GM23248 (cell line): ENCODE data around the gene GALE. TPM values are rescaled to one million over a fixed set of nuclear protein-coding genes. Genes with fewer than 3 reads are reported as not detected.

Source experiments
- DNase-seq: peaks from one replicate; pipeline ENCODE4 v3.0.0-alpha.2; 2015
- H2AFZ ChIP-seq: fragments of 200-600 bp; sonication (generic); 2 replicates; pipeline ENCODE4 v1.6.1; 2016; ENCODE audit warnings: antibody characterized with exemption
- H3F3A ChIP-seq: fragments of 200-600 bp; sonication (generic); 2 replicates; pipeline ENCODE4 v1.6.1; 2016; ENCODE audit warnings: mild to moderate bottlenecking, antibody characterized with exemption, mixed run types; ENCODE audit not compliant: insufficient read depth
- H3K27ac ChIP-seq: fragments of 200-600 bp; sonication (generic); 2 replicates; pipeline ENCODE4 v1.5.1; 2016; ENCODE audit warnings: mild to moderate bottlenecking
- H3K27me3 ChIP-seq: fragments of 200-600 bp; sonication (generic); replicated peaks from 2 replicates; pipeline ENCODE4 v1.6.1; 2016; ENCODE audit warnings: mild to moderate bottlenecking; ENCODE audit not compliant: insufficient read depth
- H3K36me3 ChIP-seq: fragments of 200-600 bp; sonication (generic); 2 replicates; pipeline ENCODE4 v1.6.1; 2016; ENCODE audit warnings: low read depth, mild to moderate bottlenecking
- H3K4me1 ChIP-seq: fragments of 200-600 bp; sonication (generic); 2 replicates; pipeline ENCODE4 v1.6.1; 2016; ENCODE audit warnings: mild to moderate bottlenecking; ENCODE audit not compliant: insufficient read depth
- H3K4me2 ChIP-seq: fragments of 200-600 bp; sonication (generic); one replicate; pipeline ENCODE4 v1.6.1; 2016; ENCODE audit warnings: mild to moderate bottlenecking; ENCODE audit not compliant: unreplicated experiment
- H3K4me3 ChIP-seq: fragments of 200-600 bp; sonication (generic); 2 replicates; pipeline ENCODE4 v1.5.1; 2016; ENCODE audit warnings: mild to moderate bottlenecking
- H3K79me2 ChIP-seq: fragments of 200-600 bp; sonication (generic); 2 replicates; pipeline ENCODE4 v1.6.1; 2016; ENCODE audit warnings: mild to moderate bottlenecking; ENCODE audit not compliant: insufficient read depth
- H3K9ac ChIP-seq: fragments of 200-600 bp; sonication (generic); 2 replicates; pipeline ENCODE4 v1.6.1; 2016; ENCODE audit warnings: mild to moderate bottlenecking
- H3K9me2 ChIP-seq: fragments of 200-600 bp; sonication (generic); 2 replicates; pipeline ENCODE4 v1.6.1; 2016; ENCODE audit warnings: mixed run types, mild to moderate bottlenecking, moderate library complexity; ENCODE audit not compliant: insufficient read depth
- H3K9me3 ChIP-seq: fragments of 200-600 bp; sonication (generic); one replicate; pipeline ENCODE4 v1.6.1; 2017; ENCODE audit warnings: low read depth
- H4K20me1 ChIP-seq: fragments of 200-600 bp; sonication (generic); 2 replicates; pipeline ENCODE4 v1.6.0; 2016; ENCODE audit not compliant: insufficient read depth
- EZH2 ChIP-seq: fragments of 200-600 bp; sonication (generic); IDR thresholded peaks from 2 replicates; pipeline ENCODE4 v1.6.1; 2018; ENCODE audit warnings: antibody characterized with exemption, mild to moderate bottlenecking; ENCODE audit not compliant: insufficient read depth, poor library complexity, severe bottlenecking
- EZH2phosphoT487 ChIP-seq: fragments of 200-600 bp; sonication (generic); IDR thresholded peaks from 2 replicates; pipeline ENCODE4 v1.6.1; 2018; ENCODE audit warnings: antibody characterized with exemption, moderate library complexity, mild to moderate bottlenecking, low read depth; ENCODE audit not compliant: insufficient read depth
- WGBS, 2 experiments: methylation state at CpG; one replicate each; pipeline ENCODE4 v1.1.6; 2015 to 2017; ENCODE audit warnings: low lambda C conversion rate in 2 of 2, low coverage in 1 of 2; ENCODE audit errors: missing lambda C conversion rate in 2 of 2; 5-methylcytosine and 5-hydroxymethylcytosine counted together
- in situ Hi-C: fragments of 300-500 bp; cut with MboI; formaldehyde crosslinking; loops from 2 replicates; pipeline ENCODE4 v1.15.0; 2020
- polyA plus RNA-seq: library from polyadenylated mRNA; unstranded; fragments of >200 nt; fragmentation: Nextera tagmentation; extraction: Ambion mirVana; gene quantifications from 2 replicates; pipeline ENCODE4 v1.2.1, GENCODE V29; 2016
- total RNA-seq: library from RNA; depleted of rRNA; stranded (reverse); fragments of >200 nt; shearing (Covaris generic); gene quantifications from 2 replicates; pipeline ENCODE4 v1.2.3, GENCODE V29; 2014

The GALE gene
- total and polyA plus RNA-seq, 2 experiments from 2014 or later: 20.9 to 23.5 TPM

GRCh38 chr1:23777979-23778814 is 22.4 kb downstream of the GALE start, which contains the start of gene PITHD1:
PITHD1 (plus strand) TSS chr1:23778418; CDS start chr1:23778516, 98 bp downstream.
- no peak for TF ChIP-seq EZH2

GRCh38 chr1:23776217-23776616 is 24.3 kb downstream of the GALE start:
- H3F3A ChIP-seq: peaks cover 22% of the 10 kb centered on the region
- no peak overlapping the region for H3K4me3 ChIP-seq
- H2AFZ ChIP-seq: no peak overlapping the region
- no peaks in the 10 kb centered on the region for H3K9me3 ChIP-seq
- H3K4me1 ChIP-seq: peaks cover 22% of the 10 kb centered on the region
- H3K79me2 ChIP-seq: peaks cover 55% of the 10 kb centered on the region
- H3K27me3 ChIP-seq: no peaks in the 10 kb centered on the region
- no peak overlapping the region for H3K4me2 ChIP-seq
- H3K9me2 ChIP-seq: no peaks in the 10 kb centered on the region
- H3K9ac ChIP-seq: no peak overlapping the region
- H3K27ac ChIP-seq: no peak overlapping the region
- TF ChIP-seq EZH2phosphoT487 (no peak), EZH2 (no peak)
- WGBS, 2 experiments: 74 to 75% methylated on average over 2 of the region's 2 CpGs
- DNase-seq: no peak
- no peaks in the 10 kb centered on the region for H4K20me1 ChIP-seq
- no peaks in the 10 kb centered on the region for H3K36me3 ChIP-seq
- in situ Hi-C loops: no loop called here

More at GRCh38 chr1:23777979-23778814, 22.4 kb downstream of the GALE start, which contains the start of gene PITHD1:
- Histone ChIP-seq H3F3A (peaks cover 17% of the 10 kb centered on the region), H3K4me2 (peak within 1 kb of the TSS; percentile 96), H3K27me3 (no peaks in the 10 kb centered on the region), H3K9me3 (no peaks in the 10 kb centered on the region), H3K79me2 (peaks cover 65% of the 10 kb centered on the region), H3K9me2 (no peaks in the 10 kb centered on the region), H3K4me1 (peaks cover 22% of the 10 kb centered on the region), H3K9ac (peak within 1 kb of the TSS; percentile 89), H3K27ac (peak within 1 kb of the TSS; percentile 86), H2AFZ (peak within 1 kb of the TSS; percentile 88), H4K20me1 (no peaks in the 10 kb centered on the region), H3K36me3 (no peaks in the 10 kb centered on the region), H3K4me3 (peak within 1 kb of the TSS; percentile 80)
- in situ Hi-C loops: no loop called here
- peak; percentile 95 for DNase-seq
- 1 to 2% methylated on average over 48 to 81 of the region's 91 CpGs for WGBS, 2 experiments

GRCh38 chr1:23774174-23774880 is 26.2 kb downstream of the GALE start:
- TF ChIP-seq EZH2 (no peak), EZH2phosphoT487 (no peak)
- Histone ChIP-seq H3K4me1 (peaks cover 11% of the 10 kb centered on the region), H3K79me2 (peaks cover 42% of the 10 kb centered on the region), H3K27me3 (no peaks in the 10 kb centered on the region), H3K4me2 (no peak overlapping the region), H3K9me3 (no peaks in the 10 kb centered on the region), H3K27ac (no peak overlapping the region), H3K9me2 (no peaks in the 10 kb centered on the region), H3K9ac (no peak overlapping the region), H3F3A (peaks cover 12% of the 10 kb centered on the region), H4K20me1 (no peaks in the 10 kb centered on the region), H3K4me3 (no peak overlapping the region), H2AFZ (no peak overlapping the region), H3K36me3 (no peaks in the 10 kb centered on the region)
- in situ Hi-C loops: no loop called here
- DNase-seq: no peak
- WGBS, 2 experiments: 81 to 88% methylated on average over 6 of the region's 6 CpGs

GRCh38 chr1:23772854-23773242 is 27.7 kb downstream of the GALE start:
- TF ChIP-seq EZH2phosphoT487 (no peak), EZH2 (no peak)
- 83 to 86% methylated on average over 10 of the region's 10 CpGs for WGBS, 2 experiments
- Histone ChIP-seq H3F3A (peaks cover 6% of the 10 kb centered on the region; the same call in 1 of the 2 replicates), H3K4me3 (no peak overlapping the region), H3K9me3 (no peaks in the 10 kb centered on the region), H3K4me1 (peaks cover 6% of the 10 kb centered on the region), H2AFZ (no peak overlapping the region), H3K36me3 (no peaks in the 10 kb centered on the region), H3K79me2 (peaks cover 31% of the 10 kb centered on the region), H3K27ac (no peak overlapping the region), H3K9ac (no peak overlapping the region), H4K20me1 (no peaks in the 10 kb centered on the region), H3K9me2 (no peaks in the 10 kb centered on the region), H3K4me2 (no peak overlapping the region), H3K27me3 (no peaks in the 10 kb centered on the region)
- in situ Hi-C loops: no loop called here
- no peak for DNase-seq
